Pons (tissue), 1 donor: ENCODE data around the gene LSS.
"Not testable (repeated sequence)": the region's sequence is repeated elsewhere in the genome, so short reads cannot be mapped to it uniquely, and the experiment has no call there.

Experiments
- DNase-seq: peaks from one replicate; pipeline ENCODE4 v3.0.0-alpha.2; 2016; ENCODE audit warnings: low spot score

LSS gene

DNA sequence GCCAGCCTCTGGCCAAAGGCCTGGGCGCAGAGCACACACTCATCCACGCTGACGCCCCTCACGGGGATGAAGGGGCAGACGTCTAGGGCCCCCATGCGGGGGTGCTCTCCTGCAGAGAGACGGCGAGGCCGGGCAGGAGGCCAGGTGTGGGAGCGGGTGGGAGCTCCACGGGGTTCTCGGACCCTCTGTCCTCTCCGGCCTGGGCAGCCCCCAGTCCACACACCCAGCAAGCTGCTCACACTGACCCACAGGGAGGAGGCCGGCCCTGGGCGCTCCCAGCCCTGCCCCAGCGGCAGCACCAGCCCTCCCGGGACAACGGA lies 75.7 kb downstream of the LSS start:
- no peak for DNase-seq

DNA sequence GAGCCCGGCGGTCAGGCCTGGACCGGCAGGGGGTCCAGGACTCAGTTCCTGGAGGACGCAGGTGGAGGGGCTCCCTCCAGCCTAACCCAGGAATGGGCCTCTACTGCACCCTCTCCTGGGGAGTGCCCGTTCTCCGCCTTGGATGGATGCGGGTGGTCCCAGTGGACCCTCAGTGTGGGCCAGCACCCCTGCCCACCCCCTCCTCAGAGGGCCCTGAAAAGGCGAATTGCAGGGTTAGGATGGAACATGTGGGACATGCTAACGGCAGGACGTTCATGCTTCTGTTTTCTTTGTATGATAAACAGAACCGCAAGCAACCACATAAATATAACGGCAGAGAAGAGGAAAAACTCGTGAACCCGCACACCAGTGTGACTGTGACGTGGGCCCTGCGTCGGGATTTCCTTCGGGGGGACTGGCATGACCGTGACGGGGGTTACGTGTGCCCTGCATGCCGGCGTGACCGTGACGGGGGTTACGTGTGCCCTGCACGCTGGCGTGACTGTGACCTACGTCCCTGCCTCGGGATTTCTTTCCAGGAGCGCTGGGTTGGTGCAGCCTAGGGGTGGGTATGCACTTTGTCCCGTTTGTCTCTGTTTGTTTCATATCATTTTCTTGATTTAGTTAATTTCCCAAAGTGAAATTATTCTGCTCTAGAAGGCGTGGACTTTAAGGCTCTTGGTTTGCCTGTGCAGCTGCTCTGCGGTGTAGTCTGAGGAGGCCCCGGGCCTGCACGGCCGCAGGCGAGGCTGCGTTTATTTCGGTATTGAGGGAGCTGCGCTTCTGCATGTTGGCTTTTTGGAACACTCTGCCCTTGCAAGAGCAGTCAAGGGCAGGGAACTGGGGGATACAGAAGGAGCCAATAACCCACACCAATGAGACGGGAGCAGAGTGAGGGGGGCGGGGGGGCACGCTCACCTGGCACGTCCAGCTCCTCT lies 76.3 kb downstream of the LSS start:
- no peak for DNase-seq

DNA sequence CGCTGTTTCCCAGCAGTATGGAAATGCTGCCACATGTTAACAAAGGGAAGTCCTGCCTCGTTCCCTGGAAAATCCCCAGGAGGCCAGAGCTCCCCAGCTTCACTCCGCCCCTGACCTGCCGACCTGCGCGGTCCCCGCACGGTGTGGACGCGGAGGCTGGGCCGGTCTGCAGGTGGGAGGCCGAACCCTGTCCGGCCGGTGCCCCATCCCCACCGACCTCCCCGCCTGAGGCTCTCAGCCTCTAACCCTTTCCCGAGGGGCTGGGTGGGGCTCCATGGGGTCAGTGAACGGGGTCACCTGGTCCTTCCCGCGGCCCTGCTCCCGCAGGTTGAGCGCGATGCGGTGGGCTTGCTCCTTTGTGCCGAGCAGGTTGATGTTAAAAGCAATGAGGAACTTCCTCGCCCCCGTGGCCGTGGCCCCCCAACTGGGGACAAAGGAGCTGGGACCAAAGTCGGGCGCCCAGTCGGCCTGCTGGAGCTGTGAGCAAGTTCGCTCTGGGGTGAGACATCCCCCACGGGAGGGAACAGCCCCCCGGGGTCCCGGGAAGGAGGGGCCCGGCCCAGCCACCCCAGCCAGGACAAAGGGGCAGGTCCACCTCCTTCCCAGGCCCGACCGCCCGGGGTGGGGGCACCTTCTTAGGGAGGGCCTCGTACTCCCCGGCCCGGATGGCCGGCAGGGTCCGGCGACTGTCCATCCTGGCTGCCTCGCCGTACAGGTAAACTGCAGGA lies 77.1 kb downstream of the LSS start:
- DNase-seq, result no peak

- DNase-seq, result peak; percentile 72
These were observed 78.0 kb downstream of the LSS start for GRCh38 chr21:46150491-46151121.

DNA sequence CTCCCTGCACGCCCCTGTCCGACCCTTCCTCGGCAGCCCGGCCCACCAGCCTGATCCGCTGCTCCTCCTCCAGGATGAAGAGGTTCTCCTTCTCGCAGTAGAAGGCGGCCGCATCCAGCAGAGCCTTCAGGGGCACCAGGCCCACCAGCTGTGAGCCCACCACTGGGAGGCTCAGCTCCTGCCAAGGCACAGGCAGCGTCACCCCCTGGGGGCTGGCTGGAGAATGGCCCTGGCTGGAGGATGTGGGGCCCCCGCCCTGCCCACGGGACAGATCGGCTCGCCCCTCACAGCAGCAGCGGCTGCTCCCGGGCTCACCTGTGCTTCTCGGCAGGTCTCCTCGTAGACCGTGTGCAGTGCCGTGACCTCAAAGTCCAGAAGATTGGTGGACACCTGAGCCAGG lies 78.5 kb downstream of the LSS start:
- DNase-seq, result no peak

GRCh38 chr21:46149205-46149901 lies 79.2 kb downstream of the LSS start:
- DNase-seq, result no peak

DNA sequence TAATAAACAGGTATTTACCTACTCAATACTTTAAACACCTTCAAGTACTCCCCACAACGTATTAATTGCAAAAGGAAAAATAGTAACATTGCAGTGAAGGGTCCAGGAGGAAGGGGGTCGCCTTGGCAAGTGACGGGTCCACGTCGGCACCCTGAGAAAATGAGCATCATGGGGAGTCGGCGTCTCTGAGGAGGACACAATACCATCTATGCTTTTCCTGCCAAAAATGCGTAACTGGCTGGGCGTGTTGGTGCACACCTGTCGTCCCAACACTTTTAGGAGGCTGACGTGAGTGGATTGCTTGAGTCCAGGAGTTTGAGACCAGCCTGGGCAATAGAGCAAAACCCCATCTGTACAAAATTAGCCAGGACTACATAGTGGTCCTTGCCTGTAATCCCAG lies 80.5 kb downstream of the LSS start:
- DNase-seq, result no peak

GRCh38 chr21:46147429-46147828 lies 81.1 kb downstream of the LSS start:
- DNase-seq, result not testable (repeated sequence)

DNA sequence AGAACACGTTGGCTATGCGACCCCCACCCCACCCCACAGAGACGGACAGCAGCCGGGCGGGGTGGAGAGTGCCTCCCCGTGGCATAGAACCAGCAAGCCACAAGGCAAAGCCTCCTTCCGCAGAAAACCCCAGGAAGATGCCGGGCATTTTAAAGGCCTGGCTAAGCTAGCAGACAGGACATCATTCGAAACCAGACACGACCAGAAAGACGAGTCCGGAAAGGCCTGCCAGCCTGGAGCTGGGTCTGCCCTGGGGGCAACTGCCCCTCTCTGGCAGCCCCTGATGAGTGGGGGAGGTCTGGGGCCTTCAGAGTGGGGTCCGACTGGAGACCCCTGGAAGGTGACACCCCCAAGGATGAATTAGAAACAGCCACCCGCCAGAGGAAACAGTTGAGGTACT lies 81.7 kb downstream of the LSS start:
- no peak for DNase-seq

DNA sequence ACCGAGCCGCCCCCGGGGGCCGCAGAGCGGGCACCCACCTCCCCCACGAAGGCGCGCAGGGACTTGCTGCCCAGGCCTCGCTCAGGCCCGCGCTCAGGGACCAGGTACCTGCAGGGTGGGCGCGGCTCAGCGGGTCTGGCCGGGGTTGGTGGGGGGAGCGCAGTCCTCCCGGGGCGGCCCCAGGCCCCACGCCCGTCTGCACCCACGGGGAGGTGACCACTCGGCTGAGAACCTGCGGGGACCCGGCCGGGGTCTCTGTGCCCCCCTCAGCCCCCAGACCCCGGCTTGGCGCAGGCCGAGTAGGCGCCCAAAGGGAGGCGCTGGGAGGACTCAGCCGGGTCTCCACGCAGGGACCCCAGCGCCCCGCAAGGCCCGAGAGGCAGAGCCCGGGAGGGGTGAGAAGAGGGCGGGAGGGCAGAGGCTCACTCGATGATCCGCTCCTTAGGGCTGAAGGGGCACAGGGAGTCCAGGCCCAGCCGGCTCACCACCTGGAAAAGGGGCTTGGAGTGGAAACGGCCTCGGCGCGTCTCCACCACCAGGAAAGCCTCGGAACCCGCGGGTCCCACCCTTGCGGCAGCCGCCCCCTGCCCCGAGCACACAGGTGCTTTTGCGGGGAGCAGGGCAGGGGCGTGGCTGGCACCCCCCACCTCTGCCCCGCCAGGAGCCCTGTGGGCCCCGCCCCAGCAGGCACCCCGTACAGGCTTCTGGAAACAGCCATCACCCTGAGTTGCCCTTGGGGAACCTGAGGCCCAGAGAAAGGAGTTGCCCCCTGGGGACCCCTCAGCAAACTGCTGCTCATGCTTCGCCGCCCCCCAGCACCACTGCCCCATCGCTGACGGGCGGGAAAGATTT lies 82.5 kb downstream of the LSS start:
- DNase-seq, result no peak

- DNase-seq, result no peak
These were observed 83.3 kb downstream of the LSS start for GRCh38 chr21:46145159-46145839.

GRCh38 chr21:46144464-46145070 lies 84.0 kb downstream of the LSS start:
- peak; percentile 35 for DNase-seq

DNA sequence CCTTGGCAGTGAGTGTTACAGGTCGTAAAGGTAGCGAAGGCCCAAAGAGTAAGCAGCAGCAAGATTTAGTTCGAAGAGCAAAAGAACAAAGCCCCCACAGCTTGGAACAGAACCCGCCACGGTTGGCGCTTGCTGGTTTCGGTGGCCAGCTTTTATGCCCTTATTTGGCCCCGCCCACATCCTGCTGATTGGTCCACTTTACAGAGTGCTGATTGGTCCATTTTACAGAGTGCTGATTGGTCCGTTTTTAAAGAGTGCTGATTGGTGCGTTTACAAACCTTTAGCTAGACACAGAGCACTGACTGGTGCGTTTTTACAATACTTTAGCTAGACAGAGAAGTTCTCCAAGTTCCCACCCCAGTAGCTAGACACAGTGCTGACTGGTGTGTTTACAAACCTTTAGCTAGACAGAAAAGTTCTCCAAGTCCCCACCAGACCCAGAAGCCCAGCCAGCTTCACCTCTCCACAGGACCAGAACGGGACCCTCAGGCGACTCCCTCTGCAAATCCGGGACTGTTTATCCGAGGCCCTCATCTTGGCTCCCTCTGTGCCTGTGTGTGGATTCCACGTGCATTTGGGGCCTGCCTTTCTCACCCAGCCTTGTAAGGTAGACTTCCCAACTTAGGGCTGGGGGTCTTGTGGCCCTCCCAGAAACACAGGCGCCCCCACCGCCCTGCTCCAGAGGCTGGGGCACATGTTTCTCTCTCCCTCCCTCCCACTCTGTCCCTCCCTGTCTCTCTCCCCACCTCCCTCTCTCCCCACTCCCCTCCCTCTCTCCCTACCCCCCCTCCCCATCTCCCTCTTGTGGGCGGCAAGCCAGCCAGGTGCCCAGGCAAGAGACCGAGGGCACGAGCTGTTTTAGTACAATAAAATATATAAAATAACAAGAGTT lies 85.7 kb downstream of the LSS start:
- DNase-seq, result no peak

- no peak for DNase-seq
These were observed 86.6 kb downstream of the LSS start for GRCh38 chr21:46141767-46142581.

DNA sequence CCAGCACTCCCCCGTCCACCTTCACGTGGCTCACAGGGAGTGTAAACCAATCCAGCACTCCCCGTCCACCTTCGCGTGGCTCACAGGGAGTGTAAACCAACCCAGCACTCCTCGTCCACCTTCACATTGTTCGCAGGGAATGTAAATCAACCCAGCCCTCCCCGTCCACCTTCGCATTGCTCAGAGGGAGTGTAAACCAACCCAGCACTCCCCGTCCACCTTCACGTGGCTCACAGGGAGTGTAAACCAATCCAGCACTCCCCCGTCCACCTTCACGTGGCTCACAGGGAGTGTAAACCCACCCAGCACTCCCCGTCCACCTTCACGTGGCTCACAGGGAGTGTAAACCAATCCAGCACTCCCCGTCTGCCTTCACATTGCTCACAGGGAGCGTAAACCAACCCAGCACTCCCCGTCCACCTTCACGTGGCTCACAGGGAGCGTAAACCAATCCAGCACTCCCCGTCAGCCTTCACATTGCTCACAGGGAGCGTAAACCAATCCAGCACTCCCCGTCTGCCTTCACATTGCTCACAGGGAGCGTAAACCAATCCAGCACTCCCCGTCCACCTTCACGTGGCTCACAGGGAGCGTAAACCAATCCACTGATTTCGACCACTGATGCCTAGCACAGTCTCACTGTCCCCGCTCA lies 88.1 kb downstream of the LSS start:
- DNase-seq, result not testable (repeated sequence)

DNA sequence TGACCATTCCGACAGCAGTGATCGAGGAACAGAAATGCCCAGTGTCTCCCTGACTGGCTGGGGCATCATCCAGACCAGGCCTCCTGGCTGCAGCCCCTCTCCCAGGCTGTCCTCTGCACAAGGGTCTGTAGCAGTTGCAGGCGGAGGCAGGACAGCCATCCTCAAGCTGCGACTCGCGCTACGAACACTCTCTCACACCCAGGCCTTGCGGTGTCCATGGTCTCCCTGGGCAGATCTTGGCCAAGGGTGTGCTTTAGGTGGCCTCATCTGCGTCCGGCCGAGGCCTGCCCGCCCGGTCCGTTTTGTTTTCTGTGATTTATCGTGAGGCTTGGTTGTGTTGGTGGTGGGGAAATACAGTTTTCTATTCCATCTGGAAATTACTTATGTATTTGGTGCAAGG lies 88.9 kb downstream of the LSS start:
- DNase-seq, result no peak

DNA sequence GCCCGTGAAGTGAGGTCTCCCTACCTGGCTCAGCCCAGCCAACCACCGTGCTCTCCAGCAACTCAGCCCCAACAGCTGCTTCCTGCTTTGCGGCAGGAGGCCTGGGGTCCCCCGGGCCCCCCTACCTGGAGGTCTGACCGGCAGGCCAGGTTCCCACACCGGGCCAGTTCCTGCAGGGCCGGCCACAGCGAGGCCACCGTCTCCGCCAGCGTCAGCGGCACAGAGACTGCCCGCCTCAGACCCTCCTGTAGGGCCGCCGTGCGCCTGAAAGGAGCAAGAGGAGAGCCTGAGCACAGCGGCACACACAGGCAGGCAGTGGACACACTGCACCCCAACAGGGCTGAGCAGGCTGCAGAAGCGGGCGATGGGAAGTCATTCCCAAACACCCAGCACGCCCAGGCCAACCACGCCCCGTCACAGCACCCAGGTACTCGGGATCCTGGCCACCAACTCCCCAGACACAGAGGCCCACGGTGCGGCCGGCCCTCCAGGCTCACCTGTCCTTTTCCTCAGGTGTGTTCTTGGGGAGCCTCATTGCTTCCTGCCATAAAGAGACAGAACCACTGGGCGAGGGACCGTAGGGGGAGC lies 90.1 kb downstream of the LSS start:
- no peak for DNase-seq
